ENCODE data around the gene RPAP2. TPM values are rescaled to one million over a fixed set of nuclear protein-coding genes. Genes with fewer than 3 reads are reported as not detected.

Gene RPAP2
- polyA plus RNA-seq, 3 donors: 4.4 to 7.8 (median 7.3) TPM

DNA sequence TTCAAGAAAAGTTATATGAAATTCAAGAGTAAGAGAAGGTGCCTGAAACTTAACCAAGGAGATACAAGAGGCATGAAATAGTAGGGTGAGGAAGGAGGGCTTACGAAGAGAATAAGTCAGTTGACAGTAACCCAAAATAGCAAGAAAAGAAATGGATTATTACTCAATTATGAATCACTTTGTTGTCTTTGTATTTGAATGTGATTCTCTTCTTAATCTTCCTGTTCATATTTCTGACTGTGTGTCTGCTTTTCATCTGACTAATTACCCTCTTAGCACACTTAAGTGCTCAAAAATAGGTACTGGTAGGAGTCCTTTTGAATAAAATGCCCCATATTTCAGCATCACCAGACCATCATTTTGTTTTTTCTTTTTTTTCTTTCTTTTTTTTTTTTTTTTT lies 39.5 kb upstream of the RPAP2 start:
- H3K27me3 Mint-ChIP-seq (ENCODE audit: low read depth in 3 of 3): no peaks in the 10 kb centered on the region
- no peaks in the 10 kb centered on the region for H3K79me2 ChIP-seq (ENCODE audit: insufficient read depth, low read length)
- H3K4me2 ChIP-seq (replicated peaks; ENCODE audit: extremely low read depth, low read length, poor library complexity, severe bottlenecking): no peak overlapping the region
- no peaks in the 10 kb centered on the region for H3K4me1 Mint-ChIP-seq
- TF ChIP-seq, protein P1, sequence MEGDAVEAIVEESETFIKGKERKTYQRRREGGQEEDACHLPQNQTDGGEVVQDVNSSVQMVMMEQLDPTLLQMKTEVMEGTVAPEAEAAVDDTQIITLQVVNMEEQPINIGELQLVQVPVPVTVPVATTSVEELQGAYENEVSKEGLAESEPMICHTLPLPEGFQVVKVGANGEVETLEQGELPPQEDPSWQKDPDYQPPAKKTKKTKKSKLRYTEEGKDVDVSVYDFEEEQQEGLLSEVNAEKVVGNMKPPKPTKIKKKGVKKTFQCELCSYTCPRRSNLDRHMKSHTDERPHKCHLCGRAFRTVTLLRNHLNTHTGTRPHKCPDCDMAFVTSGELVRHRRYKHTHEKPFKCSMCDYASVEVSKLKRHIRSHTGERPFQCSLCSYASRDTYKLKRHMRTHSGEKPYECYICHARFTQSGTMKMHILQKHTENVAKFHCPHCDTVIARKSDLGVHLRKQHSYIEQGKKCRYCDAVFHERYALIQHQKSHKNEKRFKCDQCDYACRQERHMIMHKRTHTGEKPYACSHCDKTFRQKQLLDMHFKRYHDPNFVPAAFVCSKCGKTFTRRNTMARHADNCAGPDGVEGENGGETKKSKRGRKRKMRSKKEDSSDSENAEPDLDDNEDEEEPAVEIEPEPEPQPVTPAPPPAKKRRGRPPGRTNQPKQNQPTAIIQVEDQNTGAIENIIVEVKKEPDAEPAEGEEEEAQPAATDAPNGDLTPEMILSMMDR (IDR thresholded peaks at IDR 0.05): no peak
- no peak overlapping the region for H3K27ac Mint-ChIP-seq
- intact Hi-C loops (cut with micrococcal nuclease): no loop called here
- no peak overlapping the region for H2AFZ ChIP-seq (ENCODE audit: insufficient read depth, low read depth, low read length, poor library complexity, severe bottlenecking)
- no peak overlapping the region for H3K9ac ChIP-seq (ENCODE audit: insufficient read depth, low read length, poor library complexity, severe bottlenecking)
- peaks cover 11 to 25% (median 16%) of the 10 kb centered on the region in 7 donors for H3K9me3 Mint-ChIP-seq
- no peaks in the 10 kb centered on the region for H3K9me3 ChIP-seq (replicated peaks in 1 of 2; ENCODE audit: control insufficient read depth in 1 of 2, insufficient read depth in 1 of 2, low read length in 2 of 2)
- H3K27me3 ChIP-seq (ENCODE audit: control insufficient read depth in 2 of 2, insufficient read depth in 2 of 2, low read length in 2 of 2): no peaks in the 10 kb centered on the region
- WGBS (ENCODE audit: insufficient coverage): no CpG with 5 or more reads among the region's 1 CpG
- H4K20me1 ChIP-seq (ENCODE audit: insufficient read depth, low read length): no peaks in the 10 kb centered on the region
- H3K36me3 ChIP-seq (replicated peaks in 1 of 2; ENCODE audit: control insufficient read depth in 1 of 2, insufficient read depth in 2 of 2, low read length in 2 of 2): peaks cover 30 to 70% of the 10 kb centered on the region in 2 donors
- H3K4me3 Mint-ChIP-seq: no peak overlapping the region
- H3K36me3 Mint-ChIP-seq: peaks cover 77 to 91% of the 10 kb centered on the region in 2 donors
- no peak overlapping the region for H3K4me3 ChIP-seq (replicated peaks in 1 of 3; ENCODE audit: low read depth in 2 of 3, low read length in 3 of 3)
- H3K27ac ChIP-seq (ENCODE audit: low read depth in 1 of 2, low read length in 2 of 2): no peak overlapping the region
- no peaks in the 10 kb centered on the region for H3K4me1 ChIP-seq (ENCODE audit: control insufficient read depth in 1 of 2, insufficient read depth in 2 of 2, low read length in 2 of 2)
- no peak for DNase-seq

GRCh38 chr1:92262516-92262915 lies 36.3 kb upstream of the RPAP2 start:
- no peaks in the 10 kb centered on the region for H3K79me2 ChIP-seq (ENCODE audit: insufficient read depth, low read length)
- no CpG with 5 or more reads among the region's 3 CpGs for WGBS (ENCODE audit: insufficient coverage)
- no peak overlapping the region for H2AFZ ChIP-seq (ENCODE audit: insufficient read depth, low read depth, low read length, poor library complexity, severe bottlenecking)
- Mint-ChIP-seq H3K36me3 (peaks cover 63 to 76% of the 10 kb centered on the region in 2 donors), H3K4me1 (no peaks in the 10 kb centered on the region), H3K4me3 (no peak overlapping the region), H3K27me3 (ENCODE audit: low read depth in 3 of 3) (no peaks in the 10 kb centered on the region), H3K27ac (no peak overlapping the region), H3K9me3 (peaks cover 0 to 6% (median 2%) of the 10 kb centered on the region in 7 donors)
- no peaks in the 10 kb centered on the region for H3K4me1 ChIP-seq (ENCODE audit: control insufficient read depth in 1 of 2, insufficient read depth in 2 of 2, low read length in 2 of 2)
- peaks cover 35 to 80% of the 10 kb centered on the region in 2 donors for H3K36me3 ChIP-seq (replicated peaks in 1 of 2; ENCODE audit: control insufficient read depth in 1 of 2, insufficient read depth in 2 of 2, low read length in 2 of 2)
- intact Hi-C loops (cut with micrococcal nuclease): no loop called here
- H3K4me3 ChIP-seq (replicated peaks in 1 of 3; ENCODE audit: low read depth in 2 of 3, low read length in 3 of 3): no peak overlapping the region
- no peaks in the 10 kb centered on the region for H3K27me3 ChIP-seq (ENCODE audit: control insufficient read depth in 2 of 2, insufficient read depth in 2 of 2, low read length in 2 of 2)
- H3K4me2 ChIP-seq (replicated peaks; ENCODE audit: extremely low read depth, low read length, poor library complexity, severe bottlenecking): no peak overlapping the region
- TF ChIP-seq, protein P1 (IDR thresholded peaks at IDR 0.05): no peak
- no peaks in the 10 kb centered on the region for H4K20me1 ChIP-seq (ENCODE audit: insufficient read depth, low read length)
- no peak overlapping the region for H3K27ac ChIP-seq (ENCODE audit: low read depth in 1 of 2, low read length in 2 of 2)
- no peak for DNase-seq
- no peaks in the 10 kb centered on the region for H3K9me3 ChIP-seq (replicated peaks in 1 of 2; ENCODE audit: control insufficient read depth in 1 of 2, insufficient read depth in 1 of 2, low read length in 2 of 2)
- no peak overlapping the region for H3K9ac ChIP-seq (ENCODE audit: insufficient read depth, low read length, poor library complexity, severe bottlenecking)
